GM10248 (cell line): ENCODE data around the gene SSBP3.

Source experiments
- CTCF ChIA-PET: fragments of 300-600 bp; sonication (Branson Sonifier 250); formaldehyde crosslinking; extraction: SDS; loops from one replicate; lab custom pipeline; 2021; ENCODE audit warnings: antibody characterized with exemption; lab: Yijun Ruan, JAX
- POLR2A ChIA-PET: fragments of 350-650 bp; sonication (Branson Sonifier 250); formaldehyde crosslinking; extraction: SDS; loops from one replicate; lab custom pipeline; 2020; ENCODE audit warnings: antibody characterized with exemption; lab: Yijun Ruan, JAX
- DNase-seq: peaks from one replicate; pipeline ENCODE4 v3.0.0; 2012; ENCODE audit errors: extremely low spot score
- CTCF ChIP-seq: IDR thresholded peaks from 2 replicates; pipeline ENCODE4 v1.5.1; 2012; ENCODE audit warnings: mild to moderate bottlenecking, low read depth; ENCODE audit errors: extremely low read depth, missing control alignments, control extremely low read depth

The SSBP3 gene

GRCh38 chr1:54307305-54307704, 98.9 kb downstream of the SSBP3 start:
- TF ChIP-seq CTCF: no peak
- ChIA-PET POLR2A (no interaction called here), CTCF (no interaction called here)
- no peak for DNase-seq

- no peak for TF ChIP-seq CTCF
- POLR2A ChIA-PET: interaction anchor here (0.9 kb wide), 1 partner anchor 8 kb away, joined by 3 read pairs; no protein-coding TSS in a partner anchor
- CTCF ChIA-PET: no interaction called here
- DNase-seq: no peak
Measured at GRCh38 chr1:54305906-54306514, 100.2 kb downstream of the SSBP3 start.

GRCh38 chr1:54304518-54304917, 101.7 kb downstream of the SSBP3 start:
- POLR2A ChIA-PET: no interaction called here
- CTCF ChIA-PET: no interaction called here
- no peak for DNase-seq
- no peak for TF ChIP-seq CTCF

GRCh38 chr1:54302951-54303843, 103.0 kb downstream of the SSBP3 start:
- ChIA-PET POLR2A (no interaction called here), CTCF (interaction anchor here (0.7 kb wide), 1 partner anchor 188 kb away, joined by 3 read pairs; no protein-coding TSS in a partner anchor)
- no peak for DNase-seq
- TF ChIP-seq CTCF: no peak

- ChIA-PET POLR2A (no interaction called here), CTCF (interaction anchor here (0.7 kb wide), 1 partner anchor 187 kb away, joined by 3 read pairs; no protein-coding TSS in a partner anchor)
- no peak for DNase-seq
Measured at GRCh38 chr1:54302549-54302948, 103.6 kb downstream of the SSBP3 start.

More at GRCh38 chr1:54302549-54302948, 103.6 kb downstream of the SSBP3 start:
- TF ChIP-seq CTCF: no peak
